ENCODE results near the gene SCARF2. TPM values are rescaled to one million over a fixed set of nuclear protein-coding genes. Genes with fewer than 3 reads are reported as not detected.

SCARF2 gene
- total and polyA plus RNA-seq, 3 donors from 2014 or later: 3.3 to 12.3 (median 10.4) TPM

GRCh38 chr22:20444325-20444724 is 6.7 kb upstream of the SCARF2 start:
- Histone ChIP-seq H3K27ac (no peak overlapping the region), H3K36me3 (ENCODE audit: low read depth, missing control alignments) (no peaks in the 10 kb centered on the region), H3K27me3 (no peaks in the 10 kb centered on the region), H3K4me1 (no peaks in the 10 kb centered on the region), H3K4me3 (no peak overlapping the region), H3K9me3 (no peaks in the 10 kb centered on the region)
- intact Hi-C loops (cut with DNase I; ENCODE audit: low total_unique reads): no loop called here
- no peak for DNase-seq
- TF ChIP-seq CTCF (IDR thresholded peaks at IDR 0.05) (no peak), POLR2A (IDR thresholded peaks at IDR 0.05) (no peak)
- WGBS, 2 donors: 94 to 97% methylated on average over 4 of the region's 4 CpGs

GRCh38 chr22:20442485-20443284 is 5.1 kb upstream of the SCARF2 start:
- Histone ChIP-seq H3K4me1 (peaks cover 5% of the 10 kb centered on the region), H3K36me3 (ENCODE audit: low read depth, missing control alignments) (no peaks in the 10 kb centered on the region), H3K4me3 (no peak overlapping the region), H3K27me3 (no peaks in the 10 kb centered on the region), H3K9me3 (no peaks in the 10 kb centered on the region), H3K27ac (no peak overlapping the region)
- no peak for DNase-seq
- 74 to 76% methylated on average over 6 to 7 of the region's 7 CpGs for WGBS, 2 donors
- TF ChIP-seq POLR2A (IDR thresholded peaks at IDR 0.05) (no peak), CTCF (IDR thresholded peaks at IDR 0.05) (no peak)
- intact Hi-C loops (cut with DNase I; ENCODE audit: low total_unique reads): no loop called here

- intact Hi-C loops (cut with DNase I; ENCODE audit: low total_unique reads): no loop called here
- WGBS, 2 donors: 85 to 87% methylated on average over 10 to 21 of the region's 21 CpGs
- no peak for DNase-seq
- no peak overlapping the region for H3K4me3 ChIP-seq
- no peaks in the 10 kb centered on the region for H3K36me3 ChIP-seq (ENCODE audit: low read depth, missing control alignments)
- H3K27ac ChIP-seq: no peak overlapping the region
- TF ChIP-seq CTCF (IDR thresholded peaks at IDR 0.05) (no peak), POLR2A (IDR thresholded peaks at IDR 0.05) (no peak)
- no peaks in the 10 kb centered on the region for H3K27me3 ChIP-seq
- peaks cover 5% of the 10 kb centered on the region for H3K4me1 ChIP-seq
- H3K9me3 ChIP-seq: no peaks in the 10 kb centered on the region
Measured at GRCh38 chr22:20441631-20442484, 4.2 kb upstream of the SCARF2 start.

GRCh38 chr22:20440637-20441591 is 3.3 kb upstream of the SCARF2 start:
- H3K9me3 ChIP-seq: no peaks in the 10 kb centered on the region
- H3K27ac ChIP-seq: no peak overlapping the region
- peaks cover 5% of the 10 kb centered on the region for H3K4me1 ChIP-seq
- 65 to 81% methylated on average over 6 to 13 of the region's 13 CpGs for WGBS, 2 donors
- H3K36me3 ChIP-seq (ENCODE audit: low read depth, missing control alignments): no peaks in the 10 kb centered on the region
- no peak for DNase-seq
- H3K4me3 ChIP-seq: no peak overlapping the region
- no peaks in the 10 kb centered on the region for H3K27me3 ChIP-seq
- intact Hi-C loops (cut with DNase I; ENCODE audit: low total_unique reads): no loop called here
- TF ChIP-seq POLR2A (IDR thresholded peaks at IDR 0.05) (no peak), CTCF (IDR thresholded peaks at IDR 0.05) (no peak)

Data from testis (tissue), 3 donors.